ENCODE results near the gene DFFA. TPM values are rescaled to one million over a fixed set of nuclear protein-coding genes. Genes with fewer than 3 reads are reported as not detected.

The DFFA gene
- total and polyA plus RNA-seq, 2 donors (not counting 1 experiment from before 2014, with no cell fraction given) = 27.8 to 33.5 TPM

GRCh38 chr1:10437052-10437451 lies 35.3 kb downstream of the DFFA start:
- no peak overlapping the region for H2AFZ ChIP-seq (ENCODE audit: low read length)
- H3K27me3 ChIP-seq (ENCODE audit: control insufficient read depth, insufficient read depth, low read length) = no peaks in the 10 kb centered on the region
- H3K4me3 ChIP-seq (replicated peaks in 1 of 4; ENCODE audit: control extremely low read depth in 1 of 4, insufficient read depth in 1 of 4, low read depth in 3 of 4, low read length in 4 of 4) = no peak overlapping the region
- DNase-seq (ENCODE audit: low read depth in 2 of 2) = no peak
- H3K4me2 ChIP-seq (ENCODE audit: extremely low read depth, insufficient read depth, low read length) = no peak overlapping the region
- no peak for TF ChIP-seq EZH2 (IDR thresholded peaks at IDR 0.05; ENCODE audit: low read length, missing control alignments)
- no peaks in the 10 kb centered on the region for H3K4me1 ChIP-seq (ENCODE audit: control insufficient read depth, extremely low read depth, insufficient read depth, low read length)
- no peak overlapping the region for H3K27ac ChIP-seq (ENCODE audit: insufficient read depth, low read length)
- H4K20me1 ChIP-seq (ENCODE audit: control insufficient read depth, extremely low read depth, insufficient read depth, low read length) = no peaks in the 10 kb centered on the region
- no peaks in the 10 kb centered on the region for H3K9me3 ChIP-seq (ENCODE audit: control insufficient read depth, insufficient read depth, low read depth, low read length)
- H3K36me3 ChIP-seq (ENCODE audit: control insufficient read depth, insufficient read depth, low read length) = no peaks in the 10 kb centered on the region
- no peak overlapping the region for H3K9ac ChIP-seq (ENCODE audit: insufficient read depth, low read length)
- H3K79me2 ChIP-seq (ENCODE audit: control insufficient read depth, insufficient read depth, low read length) = no peaks in the 10 kb centered on the region

GRCh38 chr1:10434590-10434989 lies 37.7 kb downstream of the DFFA start:
- peaks cover 2% of the 10 kb centered on the region for H3K79me2 ChIP-seq (ENCODE audit: control insufficient read depth, insufficient read depth, low read length)
- no peak for DNase-seq (ENCODE audit: low read depth in 2 of 2)
- H3K4me2 ChIP-seq (ENCODE audit: extremely low read depth, insufficient read depth, low read length) = no peak overlapping the region
- TF ChIP-seq, protein P1, sequence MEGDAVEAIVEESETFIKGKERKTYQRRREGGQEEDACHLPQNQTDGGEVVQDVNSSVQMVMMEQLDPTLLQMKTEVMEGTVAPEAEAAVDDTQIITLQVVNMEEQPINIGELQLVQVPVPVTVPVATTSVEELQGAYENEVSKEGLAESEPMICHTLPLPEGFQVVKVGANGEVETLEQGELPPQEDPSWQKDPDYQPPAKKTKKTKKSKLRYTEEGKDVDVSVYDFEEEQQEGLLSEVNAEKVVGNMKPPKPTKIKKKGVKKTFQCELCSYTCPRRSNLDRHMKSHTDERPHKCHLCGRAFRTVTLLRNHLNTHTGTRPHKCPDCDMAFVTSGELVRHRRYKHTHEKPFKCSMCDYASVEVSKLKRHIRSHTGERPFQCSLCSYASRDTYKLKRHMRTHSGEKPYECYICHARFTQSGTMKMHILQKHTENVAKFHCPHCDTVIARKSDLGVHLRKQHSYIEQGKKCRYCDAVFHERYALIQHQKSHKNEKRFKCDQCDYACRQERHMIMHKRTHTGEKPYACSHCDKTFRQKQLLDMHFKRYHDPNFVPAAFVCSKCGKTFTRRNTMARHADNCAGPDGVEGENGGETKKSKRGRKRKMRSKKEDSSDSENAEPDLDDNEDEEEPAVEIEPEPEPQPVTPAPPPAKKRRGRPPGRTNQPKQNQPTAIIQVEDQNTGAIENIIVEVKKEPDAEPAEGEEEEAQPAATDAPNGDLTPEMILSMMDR (conservative IDR thresholded peaks at IDR 0.05 in 1 of 2, IDR thresholded peaks at IDR 0.05 in 1 of 2; ENCODE audit: low read depth in 1 of 2, low read length in 2 of 2) = no peak
- H3K9me3 ChIP-seq (ENCODE audit: control insufficient read depth, insufficient read depth, low read depth, low read length) = no peaks in the 10 kb centered on the region
- no peaks in the 10 kb centered on the region for H3K27me3 ChIP-seq (ENCODE audit: control insufficient read depth, insufficient read depth, low read length)
- H3K4me3 ChIP-seq (replicated peaks in 1 of 4; ENCODE audit: control extremely low read depth in 1 of 4, insufficient read depth in 1 of 4, low read depth in 3 of 4, low read length in 4 of 4) = no peak overlapping the region
- H4K20me1 ChIP-seq (ENCODE audit: control insufficient read depth, extremely low read depth, insufficient read depth, low read length) = no peaks in the 10 kb centered on the region
- no peaks in the 10 kb centered on the region for H3K36me3 ChIP-seq (ENCODE audit: control insufficient read depth, insufficient read depth, low read length)
- peaks cover 2% of the 10 kb centered on the region for H3K4me1 ChIP-seq (ENCODE audit: control insufficient read depth, extremely low read depth, insufficient read depth, low read length)
- H2AFZ ChIP-seq (ENCODE audit: low read length) = no peak overlapping the region
- no peak overlapping the region for H3K27ac ChIP-seq (ENCODE audit: insufficient read depth, low read length)
- H3K9ac ChIP-seq (ENCODE audit: insufficient read depth, low read length) = no peak overlapping the region

- no peak for DNase-seq (ENCODE audit: low read depth in 2 of 2)
- H3K27ac ChIP-seq (ENCODE audit: insufficient read depth, low read length) = no peak overlapping the region
- no peaks in the 10 kb centered on the region for H4K20me1 ChIP-seq (ENCODE audit: control insufficient read depth, extremely low read depth, insufficient read depth, low read length)
- H2AFZ ChIP-seq (ENCODE audit: low read length) = no peak overlapping the region
- no peak for TF ChIP-seq EZH2 (IDR thresholded peaks at IDR 0.05; ENCODE audit: low read length, missing control alignments)
- TF ChIP-seq, protein P1 (conservative IDR thresholded peaks at IDR 0.05 in 1 of 2, IDR thresholded peaks at IDR 0.05 in 1 of 2; ENCODE audit: low read depth in 1 of 2, low read length in 2 of 2) = no peak
- no peaks in the 10 kb centered on the region for H3K9me3 ChIP-seq (ENCODE audit: control insufficient read depth, insufficient read depth, low read depth, low read length)
- no peaks in the 10 kb centered on the region for H3K36me3 ChIP-seq (ENCODE audit: control insufficient read depth, insufficient read depth, low read length)
- no peak overlapping the region for H3K4me3 ChIP-seq (replicated peaks in 1 of 4; ENCODE audit: control extremely low read depth in 1 of 4, insufficient read depth in 1 of 4, low read depth in 3 of 4, low read length in 4 of 4)
- H3K9ac ChIP-seq (ENCODE audit: insufficient read depth, low read length) = no peak overlapping the region
- no peak overlapping the region for H3K4me2 ChIP-seq (ENCODE audit: extremely low read depth, insufficient read depth, low read length)
- peaks cover 2% of the 10 kb centered on the region for H3K79me2 ChIP-seq (ENCODE audit: control insufficient read depth, insufficient read depth, low read length)
- no peaks in the 10 kb centered on the region for H3K27me3 ChIP-seq (ENCODE audit: control insufficient read depth, insufficient read depth, low read length)
- peaks cover 2% of the 10 kb centered on the region for H3K4me1 ChIP-seq (ENCODE audit: control insufficient read depth, extremely low read depth, insufficient read depth, low read length)
Observed at GRCh38 chr1:10433790-10434189, 38.5 kb downstream of the DFFA start.
